GM21576 (cell line): ENCODE measurements around the gene SEMA6D.

Source experiments
- ATAC-seq: cut with Tn5 transposase; IDR thresholded peaks from one replicate; pipeline ENCODE4 v1.9.1; 2021; ENCODE audit warnings: mild to moderate bottlenecking, moderate library complexity; ENCODE audit not compliant: unreplicated experiment

Gene SEMA6D

DNA sequence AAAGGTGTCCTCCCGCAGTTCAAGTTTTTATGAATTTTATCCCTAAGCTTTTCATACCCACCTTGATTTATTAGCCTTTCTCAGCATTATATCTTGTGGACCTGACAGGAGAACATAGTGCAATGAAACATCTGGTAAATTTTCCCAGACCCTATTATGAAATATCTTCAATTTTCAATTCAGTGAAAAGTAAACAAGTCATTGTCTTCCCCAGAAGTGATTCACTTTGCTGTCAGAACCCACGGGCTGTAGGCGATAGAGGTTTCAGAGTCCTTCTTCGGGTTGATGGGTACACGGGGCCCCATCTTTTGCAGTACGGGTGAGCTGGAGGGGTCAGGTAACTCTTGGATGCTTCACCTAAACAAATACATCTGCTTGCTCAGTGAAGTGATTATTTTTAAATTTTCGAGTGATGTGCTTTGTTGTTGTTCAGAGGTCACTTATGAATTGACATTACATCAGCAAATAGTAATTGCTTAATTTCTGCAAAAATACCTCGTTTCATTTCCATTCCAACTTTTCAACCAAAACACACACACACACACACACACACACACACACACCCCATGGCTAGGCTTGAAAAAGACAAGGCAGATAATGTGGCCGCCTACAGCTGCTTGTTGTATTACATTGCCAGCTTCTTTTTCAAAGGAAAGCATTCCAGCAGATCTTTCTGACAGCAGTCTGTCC lies 102.9 kb downstream of the SEMA6D start:
- ATAC-seq = no peak

DNA sequence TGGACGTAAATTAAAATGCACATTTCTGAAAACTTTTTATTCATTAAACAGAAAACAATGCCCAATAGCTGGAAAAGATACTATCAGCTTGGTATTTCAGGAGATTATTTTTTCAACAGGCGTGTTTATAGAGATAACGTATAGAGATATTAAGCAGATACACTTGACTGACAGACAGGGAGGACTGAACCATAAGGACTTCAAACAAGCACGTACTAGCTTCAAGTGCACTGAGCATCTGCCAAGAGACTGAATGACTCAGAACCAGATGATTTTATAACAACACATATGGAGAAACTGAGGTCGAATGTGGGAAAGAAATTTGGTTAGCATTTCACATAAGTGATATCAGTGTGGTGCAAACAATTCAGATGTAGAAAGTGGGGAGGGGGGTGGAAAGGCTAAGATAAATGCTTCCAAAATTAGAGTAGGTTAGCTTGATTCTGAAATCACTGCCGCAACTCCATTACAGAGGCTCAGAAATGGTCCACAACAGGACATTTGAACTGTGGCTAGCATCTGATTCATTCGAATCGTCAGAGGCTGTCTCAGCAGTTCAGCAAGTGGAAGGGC lies 103.5 kb downstream of the SEMA6D start:
- no peak for ATAC-seq

DNA sequence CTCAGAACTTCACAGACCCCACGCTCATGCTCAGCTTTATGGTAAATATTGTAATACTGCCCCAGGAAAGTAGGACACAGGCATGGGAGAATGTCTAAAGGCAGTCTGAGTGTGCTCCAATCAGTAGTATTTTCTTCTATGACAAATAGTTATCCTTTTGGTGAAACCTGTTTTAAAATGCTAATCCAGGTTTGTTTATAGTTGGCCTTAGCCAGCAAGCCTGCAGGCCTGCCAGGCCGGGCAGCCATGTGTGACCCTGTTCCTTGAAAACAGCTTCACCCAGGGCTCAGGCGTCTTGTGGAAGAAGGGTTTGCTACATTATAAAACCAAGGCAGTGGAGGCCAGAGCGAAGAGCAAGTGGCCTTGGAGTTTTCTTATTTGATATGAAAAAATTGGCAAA lies 104.7 kb downstream of the SEMA6D start:
- no peak for ATAC-seq
